HG02623 (cell line): Measurements from ENCODE around the gene LRRC42.

Experiments
- ATAC-seq: cut with Tn5 transposase; IDR thresholded peaks from one replicate; pipeline ENCODE4 v1.9.1; 2021; ENCODE audit warnings: moderate library complexity; ENCODE audit not compliant: unreplicated experiment

Gene LRRC42

DNA sequence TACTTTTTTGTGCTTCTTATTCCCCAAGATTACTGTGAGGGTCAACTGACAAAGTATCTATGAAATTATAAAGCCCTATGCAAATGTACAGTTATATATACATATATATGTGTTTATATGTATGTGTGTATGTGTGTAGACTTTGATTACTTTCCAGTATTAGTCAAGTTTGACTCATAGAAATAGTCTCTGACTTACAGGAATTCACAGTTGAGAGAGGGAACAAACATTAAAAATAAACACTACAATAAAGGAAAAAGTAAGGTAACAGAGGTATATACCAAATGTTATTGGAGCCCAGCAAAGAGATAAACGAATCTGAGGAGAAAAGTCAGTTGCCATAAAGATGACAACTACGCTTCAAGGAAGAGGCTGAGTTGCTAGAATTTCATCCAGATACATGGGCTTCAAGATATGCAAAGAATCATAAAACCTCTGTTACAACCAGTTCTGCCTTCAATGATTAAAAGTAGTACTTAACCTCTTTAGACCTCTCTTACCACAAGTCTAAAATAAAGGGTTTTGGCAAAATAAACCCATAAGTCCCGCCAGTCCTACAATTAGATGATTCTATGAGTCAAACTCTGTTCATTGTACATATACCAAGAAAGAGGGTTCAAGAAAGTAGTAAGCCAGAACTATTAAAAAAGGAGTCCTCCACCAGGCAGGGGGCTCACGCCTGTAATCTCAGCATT, 7.9 kb upstream of the LRRC42 start:
- ATAC-seq: no peak

DNA sequence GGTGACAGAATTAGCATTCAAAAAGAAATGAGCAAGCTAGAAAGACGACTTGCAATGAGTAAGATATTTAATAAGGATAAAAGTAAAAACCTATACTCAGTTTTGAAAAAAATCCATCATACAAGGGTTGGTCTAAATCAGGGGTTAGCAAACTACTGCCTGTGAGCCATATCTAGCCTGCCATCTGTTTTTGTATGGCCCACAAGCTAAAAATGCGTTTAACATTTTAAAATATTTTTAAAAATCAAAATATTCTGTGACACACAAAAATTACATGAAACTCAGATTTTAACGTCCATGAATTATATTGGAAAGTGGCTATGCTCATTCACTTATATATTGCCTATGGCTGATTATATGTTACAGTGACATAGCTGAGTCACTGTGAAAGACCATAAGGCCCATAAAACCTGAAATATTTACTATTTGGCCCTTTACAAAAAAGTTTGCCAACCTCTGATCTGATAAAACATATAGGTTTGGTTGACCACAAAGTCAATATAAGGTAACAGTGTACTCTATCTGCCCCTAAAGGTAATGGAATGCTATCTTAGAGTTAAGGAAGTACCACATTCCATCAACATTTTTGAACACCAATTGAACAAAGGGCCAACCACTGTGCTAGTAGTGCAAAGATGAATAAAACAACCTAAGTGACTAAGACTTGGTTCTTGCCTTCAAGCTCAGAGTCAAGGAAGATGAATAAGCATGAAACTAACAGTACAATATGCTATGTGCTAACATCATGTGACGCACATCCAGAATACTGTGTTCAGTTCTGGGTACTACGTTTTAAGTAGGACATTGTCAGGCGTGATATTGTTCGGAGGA, 3.8 kb upstream of the LRRC42 start:
- no peak for ATAC-seq

- ATAC-seq: no peak
These were observed 3.1 kb upstream of the LRRC42 start for GRCh38 chr1:53943090-53943489.

DNA sequence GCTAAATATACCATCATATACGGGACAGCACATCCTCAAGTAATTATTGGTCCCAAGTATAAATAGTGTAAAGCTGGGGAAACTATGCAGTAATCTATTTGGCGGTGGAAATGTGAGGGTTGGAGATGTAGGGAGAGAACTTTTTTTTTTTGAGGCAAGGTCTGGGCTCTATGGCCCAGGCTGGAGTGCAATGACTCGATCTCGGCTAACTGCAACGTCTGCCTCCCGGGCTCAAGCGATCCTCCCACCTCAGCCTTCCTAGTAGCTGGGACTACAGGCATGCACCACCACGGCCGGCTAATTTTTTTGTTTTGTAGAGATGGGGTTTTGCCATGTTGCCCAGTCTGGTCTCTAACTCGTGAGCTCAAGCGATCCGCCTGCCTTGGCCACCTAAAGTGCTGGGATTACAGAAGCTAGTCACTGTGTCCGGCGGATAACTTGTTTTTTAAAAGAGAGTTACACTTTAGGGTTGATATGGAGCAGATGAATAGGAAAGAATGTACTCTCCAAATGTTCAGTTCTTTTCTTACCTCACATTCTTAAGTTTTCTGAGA, 2.6 kb upstream of the LRRC42 start:
- ATAC-seq: no peak

DNA sequence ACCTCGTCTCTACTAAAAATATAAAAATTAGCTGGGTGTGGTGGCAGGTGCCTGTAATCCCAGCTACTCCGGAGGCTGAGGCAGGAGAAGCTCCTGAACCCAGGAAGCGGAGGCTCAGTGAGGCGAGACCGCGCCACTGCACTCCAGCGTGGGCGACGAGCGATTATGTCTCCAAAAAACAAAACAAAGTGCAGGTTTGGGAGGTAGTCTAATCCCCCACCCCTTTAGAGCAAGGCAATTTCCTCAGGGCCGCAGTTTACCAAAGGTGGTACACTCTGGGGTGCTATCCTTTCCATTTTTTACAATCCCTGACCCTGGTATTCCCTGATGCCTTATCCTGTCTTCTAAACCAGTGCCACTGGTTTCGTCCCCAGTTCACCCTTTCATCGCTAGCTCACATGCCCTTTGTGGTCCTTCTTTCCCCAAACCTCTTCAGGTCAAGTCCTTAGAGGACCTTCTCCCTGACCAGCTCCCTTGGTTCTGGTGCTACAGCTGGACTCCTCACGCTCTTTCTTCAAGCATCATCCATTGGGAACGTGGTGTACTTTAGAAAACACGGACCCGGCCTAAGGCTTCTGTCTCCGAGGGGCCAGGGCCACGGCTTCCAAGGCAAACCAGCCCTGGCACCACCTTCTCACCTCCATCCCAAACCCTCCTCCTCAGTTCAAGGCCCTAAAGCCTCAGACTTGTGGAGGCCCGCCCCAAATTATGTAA, 1.5 kb upstream of the LRRC42 start:
- no peak for ATAC-seq

GRCh38 chr1:53945183-53945432, 1.0 kb upstream of the LRRC42 start:
- no peak for ATAC-seq

GRCh38 chr1:53945433-53946251, 508 bp upstream of the LRRC42 start, which contains the start of gene IFT25:
TSS of gene IFT25 (minus strand) at chr1:53945699. CDS start at chr1:53940082, 5,617 bp downstream.
- peak; percentile 62 for ATAC-seq

DNA sequence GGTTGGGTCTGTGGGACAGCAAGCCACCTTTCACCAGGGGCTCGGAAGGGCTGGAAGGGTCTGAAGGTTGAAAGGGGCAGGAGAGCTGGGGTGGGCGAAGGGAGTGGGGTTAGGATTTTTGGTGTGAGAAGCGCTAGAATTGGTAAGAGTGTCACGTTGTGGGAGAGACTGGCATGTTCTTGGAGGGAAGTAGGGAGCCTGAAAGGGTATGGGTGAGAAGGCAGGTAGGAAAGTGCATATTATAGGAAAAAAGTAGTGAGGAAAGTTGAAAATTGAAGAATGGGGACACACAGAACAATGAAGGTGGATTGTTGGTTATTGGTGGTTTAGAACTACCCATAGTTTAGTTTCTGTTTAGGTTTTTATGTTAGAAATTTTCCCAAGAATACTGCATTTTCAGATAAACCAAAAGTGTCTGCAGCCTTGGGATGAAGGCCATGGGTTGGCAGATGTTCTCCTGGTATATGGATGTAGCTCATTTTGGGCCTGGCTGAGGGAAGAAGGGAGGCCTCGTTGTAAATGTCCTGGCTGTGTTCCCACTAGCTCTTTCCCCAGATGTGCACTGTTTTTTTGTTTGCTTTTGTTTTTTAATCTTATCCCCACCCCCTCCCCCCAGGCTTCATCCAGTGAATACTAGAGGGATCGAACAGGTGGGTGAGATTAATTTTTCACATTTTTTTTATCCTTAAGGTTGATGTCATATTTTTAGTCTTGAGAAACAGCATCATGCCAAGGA, 1.2 kb downstream of the LRRC42 start:
- ATAC-seq: no peak

GRCh38 chr1:53948291-53948690, 2.1 kb downstream of the LRRC42 start:
- ATAC-seq: no peak

GRCh38 chr1:53949023-53949990, 3.2 kb downstream of the LRRC42 start:
- no peak for ATAC-seq

DNA sequence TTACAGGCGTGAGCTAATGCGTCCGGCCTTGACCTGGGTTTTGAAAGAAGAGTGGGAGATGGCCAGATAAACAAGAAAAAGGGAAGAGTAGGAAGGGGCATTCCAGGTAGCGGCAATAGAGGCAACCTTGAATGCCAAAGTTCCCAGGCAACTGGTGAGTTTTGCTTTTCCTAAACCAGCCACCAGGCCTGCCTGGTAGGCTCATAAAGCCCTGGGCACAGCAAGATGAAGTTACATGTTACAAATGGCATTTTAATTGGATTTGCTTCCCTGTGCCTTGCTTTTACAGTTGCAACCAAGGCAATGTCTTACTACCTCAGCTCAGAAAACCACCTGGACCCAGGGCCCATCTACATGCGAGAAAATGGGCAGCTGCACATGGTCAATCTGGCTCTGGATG, 5.5 kb downstream of the LRRC42 start:
- no peak for ATAC-seq

GRCh38 chr1:53954128-53954527, 8.0 kb downstream of the LRRC42 start:
- no peak for ATAC-seq

DNA sequence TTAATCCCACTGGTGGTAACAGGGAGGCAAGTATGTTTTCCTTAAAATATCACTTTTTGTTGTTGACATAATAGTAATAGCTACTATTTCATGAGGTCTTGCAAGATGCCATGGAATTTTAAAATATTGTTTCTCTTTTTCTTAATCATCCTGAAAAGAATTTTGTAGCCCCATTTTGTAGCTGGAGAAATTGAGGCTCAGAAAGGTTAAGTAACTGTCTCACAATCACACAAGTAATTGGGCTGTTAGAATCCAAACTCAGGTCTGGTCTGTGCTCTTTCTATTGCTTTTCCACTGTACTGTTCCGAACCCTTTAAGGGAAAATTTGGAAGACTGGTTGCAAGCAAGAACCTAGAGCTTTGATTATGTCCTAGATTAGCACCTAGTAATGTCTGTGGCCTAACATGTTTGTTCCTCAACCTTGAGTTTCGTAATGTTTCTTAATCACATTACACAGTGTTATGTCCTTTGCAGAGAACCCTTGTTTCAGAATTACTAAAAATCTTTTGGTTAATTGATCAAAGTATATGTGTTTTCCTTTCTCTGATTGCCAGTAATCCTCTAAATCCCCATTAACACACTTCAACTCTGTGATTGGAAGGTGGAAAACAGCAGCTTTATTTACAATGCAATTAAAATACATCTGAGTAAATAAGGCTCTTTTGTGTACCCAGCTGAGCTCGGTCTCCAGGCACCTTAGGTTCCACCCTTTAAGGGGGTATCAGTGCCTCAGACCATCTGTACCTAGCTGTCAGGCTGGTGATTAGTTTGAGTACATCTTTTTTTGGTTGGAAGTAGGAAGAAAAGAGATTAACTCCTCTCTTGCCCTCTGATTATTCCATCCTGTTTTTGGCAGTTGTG, 10.4 kb downstream of the LRRC42 start:
- ATAC-seq: no peak

DNA sequence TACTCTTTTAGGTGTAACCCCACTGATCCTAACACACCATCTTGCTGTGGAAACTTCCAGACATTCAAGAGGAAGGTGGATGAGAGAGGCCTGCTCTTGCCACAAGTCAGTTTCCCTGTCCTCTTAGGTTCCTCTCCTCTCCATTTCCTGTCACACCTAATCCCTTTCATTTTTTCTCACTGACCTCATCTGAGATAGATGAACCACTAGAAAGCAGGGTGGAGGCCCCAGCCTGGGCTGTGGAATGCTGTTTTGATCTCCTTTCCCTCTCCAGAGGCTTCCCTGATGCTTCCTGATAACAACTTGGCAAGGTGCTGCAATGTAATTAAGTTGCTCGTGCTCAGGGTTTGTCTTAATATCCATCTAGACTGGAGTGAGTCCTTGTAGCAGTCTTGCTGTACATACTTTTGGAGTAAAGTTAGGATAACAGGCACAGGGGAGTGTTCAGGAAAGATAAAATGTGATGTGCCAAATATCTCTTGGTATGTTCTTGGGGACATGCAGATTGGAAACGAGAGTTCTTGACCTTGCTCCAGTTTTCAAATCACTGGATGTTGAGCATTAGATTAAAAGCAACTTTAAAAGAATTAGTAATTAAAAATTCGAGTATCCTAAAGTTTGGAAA, 11.2 kb downstream of the LRRC42 start:
- no peak for ATAC-seq

DNA sequence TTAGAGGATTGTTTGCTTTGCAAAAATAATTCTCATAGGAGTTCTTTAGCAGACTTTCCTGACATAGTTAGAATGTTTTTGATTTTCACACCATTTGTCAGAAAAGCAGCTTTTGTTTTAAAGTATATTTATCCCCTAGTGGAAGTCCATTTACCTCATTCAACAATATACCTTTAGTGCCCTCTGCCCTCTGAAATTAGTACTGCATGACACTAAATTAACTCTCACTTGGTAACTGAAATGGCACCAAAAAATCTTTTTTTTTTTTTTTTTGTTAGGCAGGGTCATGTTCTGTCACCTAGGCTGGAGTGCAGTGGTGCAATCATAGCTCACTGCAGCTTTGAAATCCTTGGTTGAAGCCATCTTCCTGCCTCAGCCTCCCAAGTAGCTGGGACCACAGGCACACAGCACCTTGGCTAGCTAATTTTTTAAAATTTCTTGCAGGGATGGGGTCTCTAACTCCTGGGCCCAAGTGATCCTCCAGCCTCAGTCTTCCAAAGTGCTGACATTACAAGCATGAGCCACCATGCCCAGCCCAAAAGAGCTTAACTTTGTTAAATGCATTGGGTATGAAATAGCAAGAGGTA, 13.6 kb downstream of the LRRC42 start:
- ATAC-seq: no peak

GRCh38 chr1:53962395-53962794, 16.2 kb downstream of the LRRC42 start:
- ATAC-seq: no peak

- no peak for ATAC-seq
These were observed 17.3 kb downstream of the LRRC42 start for GRCh38 chr1:53963460-53963859.
